HepG2 (cell line): Measurements from ENCODE around the gene PCDHB3.
"Not testable (repeated sequence)": the region's sequence is repeated elsewhere in the genome, so short reads cannot be mapped to it uniquely, and the experiment has no call there.

Experiments
- BHLHE40 ChIP-seq: IDR thresholded peaks from 2 replicates; pipeline ENCODE4 v1.6.1; 2011; ENCODE audit warnings: low read length, improper control_type of control experiment
- CREBL2 ChIP-seq: sonication (generic); formaldehyde crosslinking; IDR thresholded peaks from 2 replicates; pipeline ENCODE4 v1.8.1; 2023; ENCODE audit warnings: missing genetic modification reagents, mild to moderate bottlenecking, borderline replicate concordance
- CTCF ChIP-seq: sonication (generic); formaldehyde crosslinking; IDR thresholded peaks from 2 replicates; pipeline ENCODE4 v1.5.0; 2020; ENCODE audit warnings: mild to moderate bottlenecking, missing genetic modification reagents, moderate library complexity
- ETV5 ChIP-seq: IDR thresholded peaks from 2 replicates; pipeline ENCODE4 v1.6.1; 2018; ENCODE audit warnings: missing biosample characterization, missing genetic modification reagents, inconsistent platforms, borderline replicate concordance
- MAX ChIP-seq: IDR thresholded peaks from 2 replicates; pipeline ENCODE4 v1.6.1; 2012; ENCODE audit warnings: inconsistent platforms
- PHF8 ChIP-seq: sonication (generic); formaldehyde crosslinking; IDR thresholded peaks from 2 replicates; pipeline ENCODE4 v1.5.0; 2020; ENCODE audit warnings: missing genetic modification reagents
- POLR2A ChIP-seq, 2 experiments: IDR thresholded peaks; 2 replicates each; pipeline ENCODE4 v1.6.1; 2011; ENCODE audit warnings: low read depth in 2 of 2, low read length in 2 of 2, mild to moderate bottlenecking in 1 of 2, moderate library complexity in 1 of 2; ENCODE audit not compliant: insufficient read depth in 1 of 2
- POLR2AphosphoS5 ChIP-seq: IDR thresholded peaks from 2 replicates; pipeline ENCODE4 v1.6.1; 2012; ENCODE audit warnings: low read depth, low read length
- SKIL ChIP-seq: sonication (generic); formaldehyde crosslinking; IDR thresholded peaks from 2 replicates; pipeline ENCODE4 v1.8.0; 2022; ENCODE audit warnings: missing genetic modification reagents, mild to moderate bottlenecking, moderate library complexity, borderline replicate concordance
- ZNF207 ChIP-seq: fragments of 450-650 bp; IDR thresholded peaks from 2 replicates; pipeline ENCODE4 v1.6.1; 2016; ENCODE audit warnings: antibody characterized with exemption, borderline replicate concordance
- ZNF251 ChIP-seq: sonication (generic); formaldehyde crosslinking; IDR thresholded peaks from 2 replicates; pipeline ENCODE4 v1.9.0; 2021; ENCODE audit warnings: mild to moderate bottlenecking, missing genetic modification reagents

GRCh38 chr5:141102471-141102870, 2.2 kb downstream of the PCDHB3 start:
- not testable (repeated sequence) for TF ChIP-seq SKIL; ETV5; BHLHE40; ZNF207; CTCF (CRISPR knock-in tag); PHF8 (CRISPR knock-in tag); CREBL2 (CRISPR knock-in tag); ZNF251 (CRISPR knock-in tag); POLR2AphosphoS5; POLR2A (IDR thresholded peaks at IDR 0.05; ENCODE audit: insufficient read depth in 1 of 2, low read depth in 2 of 2, low read length in 2 of 2); MAX
